C4-2B (cell line): ENCODE data around the gene IL12RB2.

ENCODE experiments used
- H3K27ac ChIP-seq: fragments of 450-650 bp; 2 replicates; pipeline ENCODE4 v1.5.1; 2017
- CTCF ChIP-seq: fragments of 450-650 bp; conservative IDR thresholded peaks from 2 replicates; pipeline ENCODE4 v1.5.1; 2017; ENCODE audit warnings: mild to moderate bottlenecking
- ZFX ChIP-seq: fragments of 450-650 bp; IDR thresholded peaks from 2 replicates; pipeline ENCODE4 v1.6.1; 2017

The IL12RB2 gene

DNA sequence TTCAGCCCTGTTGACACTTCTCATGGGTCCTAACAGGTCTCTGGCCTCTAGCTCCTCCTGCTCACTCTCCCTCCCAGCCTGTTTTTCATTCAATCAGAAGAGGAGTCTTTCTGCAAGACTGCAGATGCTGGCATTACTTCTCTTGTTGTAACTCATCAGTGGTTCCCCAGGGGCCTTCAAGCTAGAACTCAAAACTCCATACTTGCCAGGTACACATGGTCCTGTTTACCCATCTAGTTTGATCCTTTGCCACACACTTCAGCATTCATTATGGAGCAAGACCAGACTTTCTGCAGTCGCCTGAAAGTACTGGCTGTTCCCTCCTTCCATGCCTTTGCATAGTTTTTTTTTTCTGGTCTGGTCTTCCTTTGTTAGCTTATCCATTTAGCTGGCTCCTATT, 74.6 kb downstream of the IL12RB2 start:
- TF ChIP-seq CTCF (no peak), ZFX (no peak)
- no peak overlapping the region for H3K27ac ChIP-seq

DNA sequence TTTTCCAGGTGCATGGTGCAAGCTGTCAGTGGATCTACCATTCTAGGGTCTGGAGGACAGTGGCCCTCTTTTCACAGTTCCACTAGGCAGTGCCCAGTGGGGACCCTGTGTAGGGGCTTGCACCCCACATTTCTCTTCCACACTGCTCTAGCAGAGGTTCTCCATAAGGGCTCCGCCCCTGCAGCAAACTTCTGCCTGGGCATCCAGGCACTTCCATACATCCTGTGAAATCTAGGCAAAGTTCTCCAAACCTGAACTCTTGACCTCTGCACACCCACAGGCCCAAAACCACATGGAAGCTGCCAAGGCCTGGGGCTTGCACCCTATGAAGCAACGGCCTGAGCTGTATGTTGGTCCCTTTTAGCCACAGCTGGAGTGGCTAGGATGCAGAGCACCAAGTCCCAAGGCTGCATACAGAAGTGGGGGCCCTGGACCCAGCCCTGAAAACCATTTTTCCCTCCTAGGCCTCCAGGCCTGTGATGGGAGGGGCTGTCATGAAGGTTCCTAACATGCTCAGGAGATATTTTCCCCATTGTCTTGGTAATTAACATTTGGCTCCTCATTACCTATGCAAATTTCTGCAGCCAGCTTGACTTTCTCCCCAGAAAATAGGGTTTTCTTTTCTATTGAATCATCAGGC, 76.4 kb downstream of the IL12RB2 start:
- H3K27ac ChIP-seq: no peak overlapping the region
- TF ChIP-seq ZFX: no peak
- no peak for TF ChIP-seq CTCF

- H3K27ac ChIP-seq: no peak overlapping the region
- TF ChIP-seq ZFX (no peak), CTCF (no peak)
Measured at GRCh38 chr1:67390041-67390887, 82.6 kb downstream of the IL12RB2 start.

- no peak for TF ChIP-seq ZFX
- no peak for TF ChIP-seq CTCF
- no peak overlapping the region for H3K27ac ChIP-seq
Measured at GRCh38 chr1:67393240-67393639, 85.6 kb downstream of the IL12RB2 start.

GRCh38 chr1:67393737-67394136, 86.1 kb downstream of the IL12RB2 start:
- TF ChIP-seq CTCF (no peak), ZFX (no peak)
- no peak overlapping the region for H3K27ac ChIP-seq

DNA sequence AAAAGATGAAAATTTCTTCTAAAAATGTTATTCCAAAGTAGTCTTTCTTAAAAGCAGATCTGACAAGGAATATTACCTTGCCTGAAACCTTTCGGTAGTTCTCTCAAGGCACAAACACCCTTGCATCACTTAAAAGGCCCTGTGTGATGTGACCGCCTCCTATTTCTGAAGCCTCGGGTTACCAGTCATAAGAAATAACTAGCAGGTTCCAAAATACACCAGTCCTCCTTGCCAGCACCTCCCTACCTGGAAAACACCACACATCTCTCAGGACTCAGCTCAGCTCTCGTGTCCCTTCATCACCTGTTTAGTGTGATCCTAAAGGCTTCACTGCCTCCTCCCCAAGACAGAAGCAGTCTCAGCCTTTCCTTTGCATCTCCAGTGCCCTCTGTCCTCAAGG, 86.9 kb downstream of the IL12RB2 start:
- no peak overlapping the region for H3K27ac ChIP-seq
- no peak for TF ChIP-seq CTCF
- no peak for TF ChIP-seq ZFX
